Lower leg skin (tissue), 3 donors: ENCODE measurements around the gene LEF1.

Experiments used
- POLR2A ChIP-seq, 2 donors: fragments of 450-650 bp; IDR thresholded peaks; one replicate each; pipeline ENCODE4 v1.6.1; 2016 to 2017; ENCODE audit warnings: antibody characterized with exemption in 2 of 2, mild to moderate bottlenecking in 1 of 2, moderate library complexity in 1 of 2
- TF ChIP-seq, protein P1 (sequence below), 3 donors: fragments of 450-650 bp; IDR thresholded peaks; one replicate each; pipeline ENCODE4 v1.5.1; 2016; ENCODE audit warnings: antibody characterized with exemption in 3 of 3, mild to moderate bottlenecking in 3 of 3, moderate library complexity in 2 of 3

DNA sequence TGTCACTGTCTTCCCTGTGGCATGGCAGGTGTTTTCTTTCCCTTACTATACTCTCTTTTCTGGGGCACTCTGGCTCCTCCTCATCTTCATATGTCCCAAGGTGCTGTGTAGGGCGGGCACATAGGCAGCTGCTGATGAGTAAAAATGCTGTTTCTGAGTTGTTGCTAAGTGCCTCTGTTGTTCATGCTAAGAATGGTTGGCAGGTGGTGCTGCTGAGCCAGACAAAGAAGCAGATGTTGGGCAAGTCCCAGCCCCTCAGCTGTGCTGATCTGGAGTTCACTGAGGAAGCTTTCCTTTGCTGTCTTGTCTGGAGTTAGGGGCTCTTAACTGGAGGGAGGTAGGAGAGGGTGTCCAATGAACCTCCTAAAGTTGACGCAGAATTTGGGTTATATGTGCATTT, 138.4 kb downstream of the LEF1 start:
- TF ChIP-seq, protein P1, sequence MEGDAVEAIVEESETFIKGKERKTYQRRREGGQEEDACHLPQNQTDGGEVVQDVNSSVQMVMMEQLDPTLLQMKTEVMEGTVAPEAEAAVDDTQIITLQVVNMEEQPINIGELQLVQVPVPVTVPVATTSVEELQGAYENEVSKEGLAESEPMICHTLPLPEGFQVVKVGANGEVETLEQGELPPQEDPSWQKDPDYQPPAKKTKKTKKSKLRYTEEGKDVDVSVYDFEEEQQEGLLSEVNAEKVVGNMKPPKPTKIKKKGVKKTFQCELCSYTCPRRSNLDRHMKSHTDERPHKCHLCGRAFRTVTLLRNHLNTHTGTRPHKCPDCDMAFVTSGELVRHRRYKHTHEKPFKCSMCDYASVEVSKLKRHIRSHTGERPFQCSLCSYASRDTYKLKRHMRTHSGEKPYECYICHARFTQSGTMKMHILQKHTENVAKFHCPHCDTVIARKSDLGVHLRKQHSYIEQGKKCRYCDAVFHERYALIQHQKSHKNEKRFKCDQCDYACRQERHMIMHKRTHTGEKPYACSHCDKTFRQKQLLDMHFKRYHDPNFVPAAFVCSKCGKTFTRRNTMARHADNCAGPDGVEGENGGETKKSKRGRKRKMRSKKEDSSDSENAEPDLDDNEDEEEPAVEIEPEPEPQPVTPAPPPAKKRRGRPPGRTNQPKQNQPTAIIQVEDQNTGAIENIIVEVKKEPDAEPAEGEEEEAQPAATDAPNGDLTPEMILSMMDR (IDR thresholded peaks at IDR 0.05): no peak
- TF ChIP-seq POLR2A (IDR thresholded peaks at IDR 0.05): no peak
